GM18870 (cell line): Measurements from ENCODE around the gene BTNL3.
"Not testable (repeated sequence)": the region's sequence is repeated elsewhere in the genome, so short reads cannot be mapped to it uniquely, and the experiment has no call there.

ENCODE experiments used
- ATAC-seq: cut with Tn5 transposase; IDR thresholded peaks from one replicate; pipeline ENCODE4 v1.9.1; 2021; ENCODE audit warnings: moderate library complexity; ENCODE audit not compliant: unreplicated experiment

The BTNL3 gene

DNA sequence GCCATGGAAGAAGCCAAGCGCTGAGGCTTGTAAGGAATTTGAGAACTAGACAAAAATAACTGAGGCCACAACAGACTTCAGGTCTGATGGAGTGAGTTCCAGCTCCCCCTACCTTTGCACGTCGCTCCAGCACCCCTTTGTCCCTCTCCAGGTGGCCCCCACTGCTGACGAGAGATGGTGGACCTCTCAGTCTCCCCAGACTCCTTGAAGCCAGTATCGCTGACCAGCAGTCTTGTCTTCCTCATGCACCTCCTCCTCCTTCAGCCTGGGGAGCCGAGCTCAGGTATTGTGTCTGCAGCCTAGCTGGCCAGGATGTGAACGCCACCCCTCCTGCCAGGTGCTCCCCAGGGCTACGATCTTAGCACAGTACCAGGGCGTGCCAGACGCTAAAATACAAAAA is 56.7 kb downstream of the BTNL3 start:
- no peak for ATAC-seq

DNA sequence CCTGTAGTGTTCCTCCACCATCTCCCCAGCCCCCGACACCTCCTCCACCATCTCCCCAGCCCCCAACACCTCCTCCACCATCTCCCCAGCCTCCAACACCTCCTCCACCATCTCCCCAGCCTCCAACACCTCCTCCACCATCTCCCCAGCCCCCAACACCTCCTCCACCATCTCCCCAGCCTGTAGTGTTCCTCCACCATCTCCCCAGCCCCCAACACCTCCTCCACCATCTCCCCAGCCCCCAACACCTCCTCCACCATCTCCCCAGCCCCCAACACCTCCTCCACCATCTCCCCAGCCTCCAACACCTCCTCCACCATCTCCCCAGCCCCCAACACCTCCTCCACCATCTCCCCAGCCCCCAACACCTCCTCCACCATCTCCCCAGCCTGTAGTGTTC is 57.2 kb downstream of the BTNL3 start:
- ATAC-seq: not testable (repeated sequence)

DNA sequence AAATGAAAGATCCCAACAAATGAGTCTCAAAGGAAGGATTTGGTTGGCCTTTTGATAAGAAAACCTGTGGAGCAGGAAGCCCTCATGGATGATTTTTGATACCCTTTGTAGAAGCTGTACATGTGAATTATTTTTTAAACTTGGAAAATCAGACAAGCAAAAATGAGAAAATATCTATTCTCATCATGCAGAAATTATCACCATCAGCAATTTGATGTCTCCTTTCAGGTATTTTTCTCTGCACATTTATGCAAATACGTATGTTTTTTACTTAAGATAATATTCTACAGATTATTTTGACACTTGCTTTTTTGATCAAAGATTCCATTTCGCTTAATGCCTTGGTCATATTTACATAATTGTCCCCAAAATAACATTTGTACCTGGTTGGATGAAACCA is 58.6 kb downstream of the BTNL3 start:
- no peak for ATAC-seq

DNA sequence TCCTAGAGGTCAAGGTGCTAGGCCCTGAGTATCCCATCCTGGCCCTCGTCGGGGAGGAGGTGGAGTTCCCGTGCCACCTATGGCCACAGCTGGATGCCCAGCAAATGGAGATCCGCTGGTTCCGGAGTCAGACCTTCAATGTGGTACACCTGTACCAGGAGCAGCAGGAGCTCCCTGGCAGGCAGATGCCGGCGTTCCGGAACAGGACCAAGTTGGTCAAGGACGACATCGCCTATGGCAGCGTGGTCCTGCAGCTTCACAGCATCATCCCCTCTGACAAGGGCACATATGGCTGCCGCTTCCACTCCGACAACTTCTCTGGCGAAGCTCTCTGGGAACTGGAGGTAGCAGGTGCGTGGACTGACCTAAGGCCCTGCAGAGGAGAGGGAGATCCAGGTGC is 59.3 kb downstream of the BTNL3 start:
- no peak for ATAC-seq

DNA sequence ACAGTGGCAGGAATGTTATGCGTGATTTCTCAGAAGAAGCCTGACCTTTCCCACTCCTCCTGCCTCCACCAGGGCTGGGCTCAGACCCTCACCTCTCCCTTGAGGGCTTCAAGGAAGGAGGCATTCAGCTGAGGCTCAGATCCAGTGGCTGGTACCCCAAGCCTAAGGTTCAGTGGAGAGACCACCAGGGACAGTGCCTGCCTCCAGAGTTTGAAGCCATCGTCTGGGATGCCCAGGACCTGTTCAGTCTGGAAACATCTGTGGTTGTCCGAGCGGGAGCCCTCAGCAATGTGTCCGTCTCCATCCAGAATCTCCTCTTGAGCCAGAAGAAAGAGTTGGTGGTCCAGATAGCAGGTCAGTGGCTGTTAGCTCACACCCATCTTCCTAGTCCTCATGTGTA is 61.4 kb downstream of the BTNL3 start:
- no peak for ATAC-seq

DNA sequence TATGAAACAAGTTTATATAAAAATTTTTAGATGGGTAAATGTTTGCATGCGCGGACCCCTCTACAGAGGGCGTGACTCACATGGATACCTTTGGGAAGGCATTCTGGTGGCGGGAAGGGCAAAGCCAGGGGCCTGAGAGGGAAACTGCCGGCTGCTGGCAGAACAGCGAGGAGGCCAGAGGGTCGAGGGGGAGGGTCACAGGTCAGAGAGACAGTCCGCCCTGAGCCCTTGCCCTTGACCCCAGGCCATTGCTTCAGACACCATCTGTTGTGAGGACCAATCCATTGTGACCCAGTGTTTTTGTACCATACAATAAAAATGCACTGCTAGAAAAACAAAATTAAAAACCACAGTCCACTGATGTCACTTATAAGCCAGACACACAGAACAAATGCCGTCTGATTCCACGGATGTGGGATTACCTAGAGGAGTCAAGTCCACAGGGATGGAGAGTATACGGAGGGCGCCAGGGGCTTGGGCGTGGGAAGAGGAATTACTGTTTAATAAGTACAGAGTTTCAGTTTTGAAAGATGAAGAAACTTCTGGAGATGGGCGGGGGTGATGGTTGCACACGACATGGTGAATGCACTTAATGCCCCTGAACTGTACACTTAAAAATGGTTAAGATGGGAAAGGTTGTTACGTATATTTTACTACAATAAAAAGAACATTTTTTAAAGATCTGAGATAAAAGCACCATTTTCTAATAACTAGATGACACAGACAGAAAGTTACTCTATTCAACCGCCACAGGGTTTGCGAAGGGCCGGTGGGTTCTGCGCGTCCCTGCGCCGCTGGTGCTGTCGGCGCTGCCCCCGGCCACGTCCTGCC is 63.4 kb downstream of the BTNL3 start:
- ATAC-seq: no peak

DNA sequence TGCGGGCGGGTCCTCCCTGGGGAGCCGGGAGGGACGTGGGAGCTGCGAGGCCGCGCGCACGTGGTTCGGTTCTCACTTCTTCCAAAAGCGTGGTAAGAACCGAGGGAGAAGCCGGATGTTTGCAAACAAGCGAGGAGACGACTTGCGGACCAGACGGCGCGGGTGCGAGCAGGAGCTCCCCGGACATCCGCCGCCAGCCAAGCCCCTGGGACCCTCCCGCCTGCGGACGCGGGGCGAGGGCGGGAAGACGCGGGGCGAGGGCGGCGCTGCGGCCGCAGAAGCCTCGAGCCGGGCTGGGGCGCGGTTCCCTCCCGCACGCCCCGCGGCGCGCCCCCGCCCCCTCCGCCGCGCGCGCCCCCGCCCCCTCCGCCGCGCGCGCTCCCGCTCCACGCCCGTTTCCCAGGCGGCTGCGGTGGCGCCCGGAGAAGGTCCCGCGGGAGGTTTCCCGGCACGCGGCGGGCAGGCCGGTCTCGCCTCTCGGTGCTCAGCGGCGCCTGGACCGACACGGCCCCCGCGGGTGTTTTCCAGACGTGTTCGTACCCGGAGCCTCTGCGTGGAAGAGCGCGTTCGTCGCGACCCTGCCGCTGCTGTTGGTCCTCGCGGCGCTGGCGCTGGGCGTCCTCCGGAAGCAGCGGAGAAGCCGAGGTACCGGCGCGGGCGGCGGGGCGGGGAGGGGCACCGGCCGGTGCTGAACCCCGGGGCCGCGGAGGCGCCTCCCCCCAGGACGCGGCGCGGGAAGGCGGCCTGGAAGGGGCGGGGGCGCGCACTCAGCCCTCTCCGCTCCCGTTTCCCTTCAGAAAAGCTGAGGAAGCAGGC is 64.2 kb downstream of the BTNL3 start:
- ATAC-seq: no peak

DNA sequence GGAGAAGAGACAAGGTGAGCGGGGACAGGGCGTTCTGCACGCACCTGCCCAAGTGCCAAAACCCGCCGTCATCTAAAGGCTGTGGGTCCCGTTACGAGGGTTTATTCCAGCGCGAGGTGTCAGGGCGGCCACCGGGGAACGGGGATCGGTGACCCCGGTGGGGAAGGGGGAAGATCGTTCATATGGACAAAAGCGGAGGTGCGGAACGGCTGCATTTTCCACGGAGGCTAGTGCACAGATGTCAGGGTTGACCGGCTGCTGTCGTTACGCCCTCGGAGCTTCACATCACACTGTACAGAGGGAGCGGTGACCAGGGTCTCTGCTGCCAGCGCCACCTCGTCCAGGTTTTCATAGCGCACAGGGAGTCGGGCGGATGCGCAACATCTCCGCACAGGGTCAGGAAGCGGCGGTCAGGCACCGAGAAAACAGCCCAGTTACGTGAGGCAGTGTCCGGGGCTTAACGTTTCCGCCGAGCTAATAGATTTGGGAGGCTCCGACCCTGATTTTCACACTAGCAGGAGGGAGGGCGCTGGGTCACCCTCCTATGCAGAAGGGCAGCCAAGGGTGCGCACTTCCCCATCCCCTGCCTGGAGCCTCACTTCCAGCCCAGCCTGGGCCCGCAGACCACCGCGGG is 65.0 kb downstream of the BTNL3 start:
- no peak for ATAC-seq

DNA sequence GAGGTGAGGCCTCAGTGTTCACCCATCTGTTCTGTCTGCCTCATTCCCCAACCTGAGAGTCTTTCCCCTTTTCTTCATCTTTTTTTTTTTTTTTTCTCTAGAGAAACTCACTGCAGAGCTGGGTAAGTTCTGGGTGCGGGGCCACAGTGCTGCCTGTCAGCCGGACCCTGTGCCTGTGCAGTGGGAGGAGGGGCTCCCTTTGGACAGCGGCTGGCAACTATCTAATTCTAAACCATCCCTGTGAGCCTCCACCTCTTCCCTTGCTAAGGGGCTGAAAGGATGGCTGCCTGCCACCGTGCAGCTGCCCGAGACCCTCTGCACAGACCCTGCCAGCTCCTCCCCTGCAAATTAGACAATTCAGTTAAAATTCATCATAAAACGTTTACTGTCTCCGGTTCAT is 65.5 kb downstream of the BTNL3 start:
- no peak for ATAC-seq

DNA sequence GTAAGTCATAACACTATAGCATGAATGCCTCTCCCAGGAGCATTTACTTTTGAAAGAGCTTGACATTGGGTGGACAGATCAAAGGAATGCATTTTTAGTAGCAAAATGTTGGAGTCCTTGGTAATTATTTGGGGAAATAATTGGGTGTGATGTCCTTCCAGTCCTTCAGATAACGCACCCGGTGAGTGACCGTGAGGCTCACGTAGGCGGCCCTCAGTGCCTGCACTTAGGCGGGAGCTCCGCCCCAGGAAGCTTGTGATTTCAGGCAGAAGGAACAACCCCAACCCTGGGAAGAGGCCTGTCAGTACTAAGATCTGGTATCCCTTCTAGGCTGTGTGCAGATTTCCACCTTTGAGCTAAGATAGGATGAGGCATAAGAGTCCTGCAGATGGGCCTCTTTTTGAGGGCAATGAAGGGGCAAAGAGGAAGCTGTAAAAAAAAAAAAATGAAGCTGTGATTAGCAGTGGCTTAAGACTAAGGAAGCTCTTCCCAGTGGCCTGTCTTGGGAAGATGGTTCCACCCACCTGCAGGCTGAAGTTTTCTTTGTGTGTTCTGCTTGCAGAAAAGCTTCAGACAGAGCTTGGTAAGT is 66.3 kb downstream of the BTNL3 start:
- no peak for ATAC-seq
